Left colon (tissue), 2 donors: ENCODE results near the gene NME3. TPM values are rescaled to one million over a fixed set of nuclear protein-coding genes. Genes with fewer than 3 reads are reported as not detected.

Experiments
- microRNA-seq, 2 donors: library from miRNA; unstranded; fragments of <30 nt; microRNA quantifications; one replicate each; pipeline versions ENCODE4 v1.1.0 to v1.2.0, GENCODE V29; 2020
- total RNA-seq, 2 donors: library from RNA; stranded (reverse); fragmentation: NEBNext Ultra II Directional; extraction: Animal tissue kit (Norgen Biotek cat#: 25700); gene quantifications; one replicate each; pipeline ENCODE4 v1.2.1, GENCODE V29; 2021
- donor health status: DM: no; HTN: no; CAD: no.
- donor health status: DM: yes; HTN: yes; CAD: no.

NME3 gene
- total RNA-seq, 2 donors from 2014 or later, result 59.5 to 62.9 TPM

Small RNA genes within 50 kb of the gene (microRNA-seq; reads per million reads assigned to microRNA genes)
- gene MIR3177, result 2.1 to 2.7 reads per million in 2 donors

Other genes with a start within 250 kb of the NME3 start
- gene TMEM204, start 237.9 kb downstream of the NME3 start, total RNA-seq, result 1 to 10 TPM; 2.6 to 4.9 TPM
- 10 to 100 TPM; 13.3 to 16.3 TPM for gene IFT140, start 159.5 kb downstream of the NME3 start, total RNA-seq
- 10 to 100 TPM; 16.4 to 16.6 TPM for gene CRAMP1, start 159.2 kb downstream of the NME3 start, total RNA-seq
- gene JPT2, start 93.3 kb downstream of the NME3 start, total RNA-seq, result 10 to 100 TPM; 49.8 to 62.4 TPM
- gene MAPK8IP3, start 65.3 kb downstream of the NME3 start, total RNA-seq, result 10 to 100 TPM; 55.2 to 79.0 TPM
- gene EME2, start 1.3 kb upstream of the NME3 start, total RNA-seq, result 10 to 100 TPM; 22.1 to 34.9 TPM
- 100 to 1,000 TPM; 103 to 133 TPM for gene MRPS34, start 1.6 kb upstream of the NME3 start, total RNA-seq
- 10 to 100 TPM; 37.9 to 49.1 TPM for gene SPSB3, start 11.0 kb upstream of the NME3 start, total RNA-seq
- 10 to 100 TPM; 29.4 to 34.4 TPM for gene NUBP2, start 11.4 kb upstream of the NME3 start, total RNA-seq
- gene IGFALS, start 22.2 kb upstream of the NME3 start, total RNA-seq, result 1 to 10 TPM in 1 of 2 donors, under 1 TPM in 1; 0.58 to 1.3 TPM
- 10 to 100 TPM; 64.5 to 85.0 TPM for gene HAGH, start 55.3 kb upstream of the NME3 start, total RNA-seq
- gene FAHD1, start 55.7 kb upstream of the NME3 start, total RNA-seq, result 10 to 100 TPM; 60.0 to 66.9 TPM
- not detected for gene MEIOB, start 100.6 kb upstream of the NME3 start, total RNA-seq
- 10 to 100 TPM in 1 of 2 donors, under 1 TPM in 1; 0.31 to 11.8 TPM for gene HS3ST6, start 146.9 kb upstream of the NME3 start, total RNA-seq
- gene MSRB1, start 171.7 kb upstream of the NME3 start, total RNA-seq, result 10 to 100 TPM; 46.0 to 46.6 TPM
- not detected for gene RPL3L, start 183.1 kb upstream of the NME3 start, total RNA-seq
- 100 to 1,000 TPM; 224 to 273 TPM for gene NDUFB10, start 188.0 kb upstream of the NME3 start, total RNA-seq
- gene RPS2, start 193.3 kb upstream of the NME3 start, total RNA-seq, result 1,000 to 10,000 TPM; 1,705 to 1,742 TPM
- not detected for gene RNF151, start 195.3 kb upstream of the NME3 start, total RNA-seq
- 10 to 100 TPM; 22.0 to 23.6 TPM for gene TBL3, start 200.5 kb upstream of the NME3 start, total RNA-seq
- 10 to 100 TPM; 34.6 to 49.0 TPM for gene NOXO1, start 209.9 kb upstream of the NME3 start, total RNA-seq
- gene GFER, start 212.7 kb upstream of the NME3 start, total RNA-seq, result 10 to 100 TPM; 73.7 to 82.3 TPM
- gene SYNGR3, start 218.4 kb upstream of the NME3 start, total RNA-seq, result 1 to 10 TPM; 1.6 to 3.0 TPM
- 10 to 100 TPM; 45.8 to 52.8 TPM for gene ZNF598, start 238.3 kb upstream of the NME3 start, total RNA-seq
- 1 to 10 TPM; 1.9 to 2.5 TPM for gene NPW, start 248.2 kb upstream of the NME3 start, total RNA-seq